ENCODE data around the gene ALDH2.

Gene ALDH2

DNA sequence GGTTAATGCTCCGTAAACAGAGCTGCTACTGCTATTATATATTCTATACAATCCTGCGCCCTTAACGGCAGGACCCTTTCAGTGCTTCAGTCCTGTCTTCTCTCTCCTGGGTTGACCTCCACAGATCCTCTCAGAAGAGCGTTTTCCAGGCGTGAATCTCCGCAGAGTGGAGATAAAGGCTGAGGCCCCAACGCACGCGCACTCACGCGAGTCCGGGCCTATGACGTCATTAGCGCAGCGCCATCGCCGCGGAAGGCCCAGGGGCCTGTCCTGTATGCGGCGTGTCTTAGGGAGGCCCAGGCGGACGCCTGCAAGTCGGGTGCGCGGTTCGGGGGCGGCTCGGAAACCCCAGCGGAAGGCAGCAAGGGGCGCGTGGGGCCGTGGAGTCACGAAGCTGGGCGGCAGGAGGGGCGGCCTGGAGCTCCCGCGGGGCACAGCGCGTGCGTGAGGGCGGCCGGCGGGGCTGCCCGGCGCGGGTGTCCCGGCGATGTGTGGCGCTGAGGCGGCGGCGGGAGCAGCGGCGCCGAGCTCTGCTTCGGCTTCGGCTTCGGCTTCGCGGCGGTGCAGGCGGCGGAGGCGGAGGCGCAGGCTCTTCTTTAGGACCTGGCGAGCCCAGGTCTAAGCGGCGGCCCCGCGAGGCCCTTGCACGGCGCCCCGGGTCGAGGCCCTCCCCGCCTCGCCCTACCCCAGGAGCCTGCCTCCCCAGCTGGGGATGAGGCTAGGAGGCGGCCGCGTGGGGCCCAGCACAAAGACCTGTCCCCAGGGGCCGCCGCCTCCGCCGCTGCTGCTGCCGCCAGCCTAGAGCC is 75.2 kb downstream of the ALDH2 start, which contains the start of gene MAPKAPK5:
Gene MAPKAPK5, plus strand, starts transcription at position 479 of the 806 bp plus-strand sequence. CDS start 506 bp downstream, outside the sequence.
- in situ Hi-C loops (cut with MboI; ENCODE audit: low sequenced_read_pairs, unreplicated experiment) = no loop called here
- DNase-seq (ENCODE audit: low spot score) = peak; percentile 97
- TF ChIP-seq, protein P1, sequence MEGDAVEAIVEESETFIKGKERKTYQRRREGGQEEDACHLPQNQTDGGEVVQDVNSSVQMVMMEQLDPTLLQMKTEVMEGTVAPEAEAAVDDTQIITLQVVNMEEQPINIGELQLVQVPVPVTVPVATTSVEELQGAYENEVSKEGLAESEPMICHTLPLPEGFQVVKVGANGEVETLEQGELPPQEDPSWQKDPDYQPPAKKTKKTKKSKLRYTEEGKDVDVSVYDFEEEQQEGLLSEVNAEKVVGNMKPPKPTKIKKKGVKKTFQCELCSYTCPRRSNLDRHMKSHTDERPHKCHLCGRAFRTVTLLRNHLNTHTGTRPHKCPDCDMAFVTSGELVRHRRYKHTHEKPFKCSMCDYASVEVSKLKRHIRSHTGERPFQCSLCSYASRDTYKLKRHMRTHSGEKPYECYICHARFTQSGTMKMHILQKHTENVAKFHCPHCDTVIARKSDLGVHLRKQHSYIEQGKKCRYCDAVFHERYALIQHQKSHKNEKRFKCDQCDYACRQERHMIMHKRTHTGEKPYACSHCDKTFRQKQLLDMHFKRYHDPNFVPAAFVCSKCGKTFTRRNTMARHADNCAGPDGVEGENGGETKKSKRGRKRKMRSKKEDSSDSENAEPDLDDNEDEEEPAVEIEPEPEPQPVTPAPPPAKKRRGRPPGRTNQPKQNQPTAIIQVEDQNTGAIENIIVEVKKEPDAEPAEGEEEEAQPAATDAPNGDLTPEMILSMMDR (IDR thresholded peaks at IDR 0.05; ENCODE audit: borderline replicate concordance, control extremely low read depth, extremely low read depth, insufficient read depth, missing control alignments) = no peak

DNA sequence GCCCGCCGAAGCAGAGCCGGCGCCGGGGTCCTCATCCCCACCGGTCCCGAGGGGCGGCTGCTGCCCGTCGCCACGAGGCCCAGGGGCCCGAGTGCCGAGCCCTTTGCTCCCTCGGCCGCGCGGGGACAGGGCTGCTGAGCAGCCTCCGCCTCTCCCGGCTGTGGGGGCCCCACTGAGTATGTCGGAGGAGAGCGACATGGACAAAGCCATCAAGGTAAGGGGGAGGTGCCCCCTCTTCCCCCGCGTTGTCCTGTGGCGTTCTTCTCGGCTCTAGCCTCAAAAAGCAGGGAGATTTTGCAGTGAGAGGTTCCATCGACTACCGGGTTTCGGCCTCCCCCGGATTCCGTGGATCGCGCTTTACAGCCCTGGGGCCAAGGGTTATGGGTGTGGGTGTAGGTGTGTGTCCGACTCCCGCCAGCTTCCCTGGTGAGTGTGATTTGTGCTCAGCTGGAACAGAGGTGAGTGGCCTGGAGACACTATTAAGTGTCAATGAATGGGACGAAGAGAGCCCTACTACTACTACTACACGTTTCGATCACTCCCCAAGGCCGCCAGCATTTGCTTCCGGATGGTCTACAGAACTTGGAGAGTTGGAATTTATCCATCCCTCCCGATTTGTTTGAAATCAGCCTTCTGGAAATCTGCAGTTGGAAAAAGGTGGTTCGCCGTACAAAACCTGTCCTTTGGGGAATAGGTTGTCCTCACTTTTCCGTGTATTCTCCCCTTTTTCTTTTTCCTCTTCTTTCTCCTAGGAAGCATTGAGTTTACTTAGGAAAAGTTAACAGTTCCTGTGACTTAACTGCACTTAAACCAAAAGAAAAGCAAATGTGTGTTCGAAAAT is 76.0 kb downstream of the ALDH2 start:
- in situ Hi-C loops (cut with MboI; ENCODE audit: low sequenced_read_pairs, unreplicated experiment) = no loop called here
- DNase-seq (ENCODE audit: low spot score) = peak; percentile 39
- TF ChIP-seq, protein P1 (IDR thresholded peaks at IDR 0.05; ENCODE audit: borderline replicate concordance, control extremely low read depth, extremely low read depth, insufficient read depth, missing control alignments) = no peak

DNA sequence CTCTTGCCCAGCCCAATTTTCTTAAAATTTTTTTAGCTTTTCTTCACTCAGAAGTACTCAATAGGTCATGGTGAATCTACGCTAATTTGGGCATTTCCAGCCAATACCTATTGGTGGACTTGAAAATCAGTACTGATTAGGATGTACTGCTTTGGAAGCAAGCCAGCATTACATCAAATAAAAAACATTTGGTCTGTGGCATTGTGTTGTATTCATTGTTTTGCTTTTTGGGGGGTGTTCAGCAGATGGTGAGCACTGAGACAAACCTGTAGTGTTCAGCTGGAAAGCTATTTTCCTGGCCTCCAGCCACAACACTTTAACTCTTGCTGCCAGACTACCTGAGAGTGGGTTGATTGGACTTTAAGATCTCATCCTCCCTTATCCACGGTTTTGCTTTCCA is 79.3 kb downstream of the ALDH2 start:
- TF ChIP-seq, protein P1 (IDR thresholded peaks at IDR 0.05; ENCODE audit: borderline replicate concordance, control extremely low read depth, extremely low read depth, insufficient read depth, missing control alignments) = no peak
- in situ Hi-C loops (cut with MboI; ENCODE audit: low sequenced_read_pairs, unreplicated experiment) = no loop called here
- DNase-seq (ENCODE audit: low spot score) = no peak

DNA sequence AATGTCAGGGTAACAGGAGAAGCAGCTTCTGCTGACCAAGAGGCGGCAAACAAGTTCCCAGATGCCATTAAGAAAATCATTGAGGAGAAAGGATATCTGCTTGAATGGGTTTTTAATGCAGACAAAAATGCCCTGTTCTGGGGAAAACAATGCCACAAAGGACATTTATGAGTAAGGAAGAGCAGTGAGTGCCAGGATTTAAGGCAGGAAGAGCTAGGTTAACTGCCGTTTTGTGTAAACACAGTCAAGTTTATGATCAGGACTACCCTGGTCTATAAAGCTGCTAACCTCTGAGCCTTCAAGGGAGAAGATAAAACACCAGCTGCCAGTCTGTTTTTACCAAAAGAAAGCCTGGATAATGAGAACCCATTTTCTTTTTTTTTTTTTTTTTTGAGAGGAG is 83.8 kb downstream of the ALDH2 start:
- TF ChIP-seq, protein P1 (IDR thresholded peaks at IDR 0.05; ENCODE audit: borderline replicate concordance, control extremely low read depth, extremely low read depth, insufficient read depth, missing control alignments) = no peak
- no peak for DNase-seq (ENCODE audit: low spot score)
- in situ Hi-C loops (cut with MboI; ENCODE audit: low sequenced_read_pairs, unreplicated experiment) = no loop called here

DNA sequence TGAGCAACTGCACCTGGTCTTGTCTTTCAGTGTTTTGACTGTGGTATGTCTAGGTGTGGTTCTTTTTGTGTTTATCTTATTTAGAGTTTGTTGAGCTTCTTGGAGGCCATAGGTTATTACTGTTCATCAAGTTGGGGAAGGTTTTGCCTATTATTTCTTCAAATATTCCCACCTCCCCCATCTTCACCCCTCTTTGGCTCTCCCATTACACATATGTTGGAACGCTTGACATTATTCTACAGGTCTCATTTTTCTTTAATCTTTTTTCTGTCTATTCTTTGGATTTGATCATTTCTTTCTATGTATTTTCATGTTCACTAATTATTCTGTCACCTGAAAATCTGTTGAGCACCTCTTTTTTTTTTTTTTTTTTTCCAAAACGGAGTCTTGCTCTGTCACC is 91.5 kb downstream of the ALDH2 start:
- TF ChIP-seq, protein P1 (IDR thresholded peaks at IDR 0.05; ENCODE audit: borderline replicate concordance, control extremely low read depth, extremely low read depth, insufficient read depth, missing control alignments) = no peak
- DNase-seq (ENCODE audit: low spot score) = no peak
- in situ Hi-C loops (cut with MboI; ENCODE audit: low sequenced_read_pairs, unreplicated experiment) = no loop called here

DNA sequence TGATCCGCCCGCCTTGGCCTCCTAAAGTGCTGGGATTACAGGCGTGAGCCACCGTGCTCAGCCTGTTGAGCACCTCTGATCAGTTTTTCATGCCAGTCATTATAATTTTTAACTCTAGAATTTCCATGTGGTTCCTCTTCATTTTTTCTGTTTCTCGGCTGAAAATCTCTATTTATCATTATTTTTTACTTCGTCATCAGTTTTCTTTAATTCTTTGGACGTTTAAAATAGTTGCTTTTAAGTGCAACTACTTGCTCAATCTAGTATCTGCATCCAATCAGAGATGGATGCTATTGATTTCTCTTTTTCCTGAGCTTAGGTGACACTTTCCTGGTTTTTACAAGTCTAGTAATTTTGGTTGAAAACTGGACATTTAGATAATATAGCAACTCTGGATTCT is 92.0 kb downstream of the ALDH2 start:
- TF ChIP-seq, protein P1 (IDR thresholded peaks at IDR 0.05; ENCODE audit: borderline replicate concordance, control extremely low read depth, extremely low read depth, insufficient read depth, missing control alignments) = no peak
- no peak for DNase-seq (ENCODE audit: low spot score)
- in situ Hi-C loops (cut with MboI; ENCODE audit: low sequenced_read_pairs, unreplicated experiment) = no loop called here

Measured in GM13976 (cell line).